Thoracic aorta endothelial cell (primary cell): ENCODE data around the gene ELOVL1. TPM values are rescaled to one million over a fixed set of nuclear protein-coding genes. Genes with fewer than 3 reads are reported as not detected.

Experiments
- total RNA-seq: library from RNA; depleted of rRNA; stranded (reverse); fragments of >200 nt; gene quantifications from 2 replicates; pipeline ENCODE4 v1.2.3, GENCODE V29; 2012

Gene ELOVL1
- 65.3 and 80.0 TPM in 2 replicates for total RNA-seq

GRCh38 chr1:43367904-43368645 lies at the start of gene ELOVL1:
Gene ELOVL1, minus strand, starts transcription at chr1:43368011. Its CDS starts 2,402 bp downstream, at chr1:43365609.

GRCh38 chr1:43389326-43390313 lies 21.8 kb upstream of the ELOVL1 start, which contains the start of the genes MED8 and SZT2:
Gene MED8, minus strand, starts transcription at chr1:43389800. Its CDS starts 36 bp downstream, at chr1:43389764.
Gene SZT2, plus strand, starts transcription at chr1:43389899. Its CDS starts 70 bp downstream, at chr1:43389969.

GRCh38 chr1:43358746-43359693 lies 8.8 kb downstream of the ELOVL1 start, which contains the start of gene CDC20:
Gene CDC20, plus strand, starts transcription at chr1:43358981. Its CDS starts 235 bp downstream, at chr1:43359216.

GRCh38 chr1:43337588-43337987 lies 30.2 kb downstream of the ELOVL1 start, which contains the start of gene MPL:
Gene MPL, plus strand, starts transcription at chr1:43337818. Its CDS starts 31 bp downstream, at chr1:43337849.

Other genes starting within 250 kb of the ELOVL1 start
- 178 and 201 TPM in 2 replicates for gene EBNA1BP2, start 195.7 kb downstream of the ELOVL1 start, total RNA-seq
- gene CFAP57, start 195.7 kb downstream of the ELOVL1 start, total RNA-seq: 0.14 and 0.53 TPM in 2 replicates
- gene TMEM125, start 98.0 kb downstream of the ELOVL1 start, total RNA-seq: not detected in 2 replicates
- gene C1orf210, start 82.4 kb downstream of the ELOVL1 start, total RNA-seq: not detected in 2 replicates
- 436 and 472 TPM in 2 replicates for gene TIE1, start 67.0 kb downstream of the ELOVL1 start, total RNA-seq
- gene MPL, start 30.2 kb downstream of the ELOVL1 start, total RNA-seq: 0.07 TPM in 1 of 2 replicates, not detected in the other
- 95.6 and 147 TPM in 2 replicates for gene CDC20, start 9.0 kb downstream of the ELOVL1 start, total RNA-seq
- gene MED8, start 21.8 kb upstream of the ELOVL1 start, total RNA-seq: 41.1 and 46.1 TPM in 2 replicates
- gene SZT2, start 21.9 kb upstream of the ELOVL1 start, total RNA-seq: 31.6 and 38.9 TPM in 2 replicates
- 74.1 and 154 TPM in 2 replicates for gene HYI, start 85.9 kb upstream of the ELOVL1 start, total RNA-seq
- 139 and 161 TPM in 2 replicates for gene PTPRF, start 162.9 kb upstream of the ELOVL1 start, total RNA-seq